Measurements from ENCODE around the gene CELF3. TPM values are rescaled to one million over a fixed set of nuclear protein-coding genes. Genes with fewer than 3 reads are reported as not detected.

The CELF3 gene
- not detected in 2 replicates for total RNA-seq

GRCh38 chr1:151716771-151717631, at the start of gene CELF3:
TSS of gene CELF3 (minus strand) at chr1:151716803. CDS start at chr1:151716020, 783 bp downstream.
- no peak for TF ChIP-seq CTCF (IDR thresholded peaks at IDR 0.05; ENCODE audit: insufficient read depth, low read depth, low read length)
- no peak within 1 kb of the TSS for H3K4me3 ChIP-seq (ENCODE audit: low read depth, low read length)
- DNase-seq (ENCODE audit: low read depth): peak; percentile 21

GRCh38 chr1:151763990-151764389, 47.4 kb upstream of the CELF3 start:
- peak overlapping the region; percentile 95 for H3K4me3 ChIP-seq (ENCODE audit: low read depth, low read length)
- DNase-seq (ENCODE audit: low read depth): no peak
- no peak for TF ChIP-seq CTCF (IDR thresholded peaks at IDR 0.05; ENCODE audit: insufficient read depth, low read depth, low read length)

- peak within 1 kb of the TSS; percentile 95 for H3K4me3 ChIP-seq (ENCODE audit: low read depth, low read length)
- peak; percentile 9 for TF ChIP-seq CTCF (IDR thresholded peaks at IDR 0.05; ENCODE audit: insufficient read depth, low read depth, low read length)
- peak; percentile 75 for DNase-seq (ENCODE audit: low read depth)
Measured at GRCh38 chr1:151762941-151763921, 46.6 kb upstream of the CELF3 start, which contains the start of gene MRPL9. TSS of gene MRPL9 (minus strand) at chr1:151763496. CDS start at chr1:151763479, 17 bp downstream.

GRCh38 chr1:151760597-151761385, 44.2 kb upstream of the CELF3 start:
- TF ChIP-seq CTCF (IDR thresholded peaks at IDR 0.05; ENCODE audit: insufficient read depth, low read depth, low read length): no peak
- no peak for DNase-seq (ENCODE audit: low read depth)
- H3K4me3 ChIP-seq (ENCODE audit: low read depth, low read length): no peak overlapping the region

- no peak for DNase-seq (ENCODE audit: low read depth)
- TF ChIP-seq CTCF (IDR thresholded peaks at IDR 0.05; ENCODE audit: insufficient read depth, low read depth, low read length): no peak
- no peak overlapping the region for H3K4me3 ChIP-seq (ENCODE audit: low read depth, low read length)
Measured at GRCh38 chr1:151759241-151759640, 42.6 kb upstream of the CELF3 start.

- no peak overlapping the region for H3K4me3 ChIP-seq (ENCODE audit: low read depth, low read length)
- peak; percentile 9 for DNase-seq (ENCODE audit: low read depth)
- TF ChIP-seq CTCF (IDR thresholded peaks at IDR 0.05; ENCODE audit: insufficient read depth, low read depth, low read length): no peak
Measured at GRCh38 chr1:151756291-151756690, 39.7 kb upstream of the CELF3 start.

Measured in fibroblast of villous mesenchyme (primary cell).